Measurements from ENCODE around the gene DECR2.
"Not testable (repeated sequence)": the region's sequence is repeated elsewhere in the genome, so short reads cannot be mapped to it uniquely, and the experiment has no call there.

DNA sequence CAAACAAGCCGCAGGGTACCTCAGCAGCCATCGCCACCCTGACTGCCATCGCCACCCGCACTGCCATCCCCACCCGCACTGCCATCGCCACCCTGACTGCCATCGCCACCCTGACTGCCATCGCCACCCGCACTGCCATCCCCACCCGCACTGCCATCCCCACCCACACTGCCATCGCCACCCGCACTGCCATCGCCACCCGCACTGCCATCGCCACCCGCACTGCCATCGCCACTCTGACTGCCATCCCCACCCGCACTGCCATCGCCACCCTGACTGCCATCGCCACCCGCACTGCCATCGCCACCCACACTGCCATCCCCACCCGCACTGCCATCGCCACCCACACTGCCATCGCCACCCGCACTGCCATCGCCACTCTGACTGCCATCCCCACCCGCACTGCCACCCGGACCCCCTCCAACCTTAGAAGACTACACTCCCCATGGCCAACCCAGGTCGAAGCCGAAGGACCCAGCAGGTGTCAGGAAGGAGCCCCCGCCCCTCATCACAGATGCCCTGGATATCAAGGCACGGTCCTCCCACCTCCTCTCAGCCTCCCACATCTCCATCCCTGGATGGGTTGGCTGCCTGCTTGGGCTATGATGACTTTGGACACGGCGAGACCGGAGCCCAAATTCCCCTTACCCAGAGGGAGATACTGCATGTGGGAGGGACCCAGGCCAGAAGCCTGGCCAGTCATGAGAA is 23.4 kb upstream of the DECR2 start:
- TF ChIP-seq, protein P1, sequence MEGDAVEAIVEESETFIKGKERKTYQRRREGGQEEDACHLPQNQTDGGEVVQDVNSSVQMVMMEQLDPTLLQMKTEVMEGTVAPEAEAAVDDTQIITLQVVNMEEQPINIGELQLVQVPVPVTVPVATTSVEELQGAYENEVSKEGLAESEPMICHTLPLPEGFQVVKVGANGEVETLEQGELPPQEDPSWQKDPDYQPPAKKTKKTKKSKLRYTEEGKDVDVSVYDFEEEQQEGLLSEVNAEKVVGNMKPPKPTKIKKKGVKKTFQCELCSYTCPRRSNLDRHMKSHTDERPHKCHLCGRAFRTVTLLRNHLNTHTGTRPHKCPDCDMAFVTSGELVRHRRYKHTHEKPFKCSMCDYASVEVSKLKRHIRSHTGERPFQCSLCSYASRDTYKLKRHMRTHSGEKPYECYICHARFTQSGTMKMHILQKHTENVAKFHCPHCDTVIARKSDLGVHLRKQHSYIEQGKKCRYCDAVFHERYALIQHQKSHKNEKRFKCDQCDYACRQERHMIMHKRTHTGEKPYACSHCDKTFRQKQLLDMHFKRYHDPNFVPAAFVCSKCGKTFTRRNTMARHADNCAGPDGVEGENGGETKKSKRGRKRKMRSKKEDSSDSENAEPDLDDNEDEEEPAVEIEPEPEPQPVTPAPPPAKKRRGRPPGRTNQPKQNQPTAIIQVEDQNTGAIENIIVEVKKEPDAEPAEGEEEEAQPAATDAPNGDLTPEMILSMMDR (IDR thresholded peaks at IDR 0.05), result not testable (repeated sequence)
- TF ChIP-seq POLR2A (IDR thresholded peaks at IDR 0.05), result not testable (repeated sequence)

All from uterus (tissue), 2 donors.